Glutamatergic neuron (in vitro differentiated cells): Measurements from ENCODE around the gene MAP3K6. TPM values are rescaled to one million over a fixed set of nuclear protein-coding genes. Genes with fewer than 3 reads are reported as not detected.
A peak's percentile ranks its signal among the peaks of the same experiment; 100 is the strongest.

Experiments used
- DNase-seq: peaks from one replicate; pipeline ENCODE4 v3.0.0; 2022
- H3K27ac Mint-ChIP-seq: one replicate; pipeline ENCODE4 v1.8.0; 2020; ENCODE audit warnings: mild to moderate bottlenecking, mixed read lengths, inconsistent platforms; ENCODE audit not compliant: unreplicated experiment
- H3K27me3 Mint-ChIP-seq: one replicate; pipeline ENCODE4 v1.8.0; 2020; ENCODE audit warnings: mild to moderate bottlenecking, moderate library complexity, mixed read lengths, inconsistent platforms; ENCODE audit not compliant: unreplicated experiment
- H3K36me3 Mint-ChIP-seq: one replicate; pipeline ENCODE4 v1.8.0; 2020; ENCODE audit warnings: mild to moderate bottlenecking, mixed read lengths, inconsistent platforms; ENCODE audit not compliant: unreplicated experiment
- H3K4me1 Mint-ChIP-seq: one replicate; pipeline ENCODE4 v1.8.0; 2020; ENCODE audit warnings: mild to moderate bottlenecking, low read depth, mixed read lengths, inconsistent platforms; ENCODE audit not compliant: unreplicated experiment
- H3K4me3 Mint-ChIP-seq: one replicate; pipeline ENCODE4 v1.8.0; 2020; ENCODE audit warnings: mild to moderate bottlenecking, mixed read lengths, inconsistent platforms; ENCODE audit not compliant: unreplicated experiment
- H3K9me3 Mint-ChIP-seq: one replicate; pipeline ENCODE4 v1.8.0; 2020; ENCODE audit warnings: mild to moderate bottlenecking, moderate library complexity, mixed read lengths, inconsistent platforms; ENCODE audit not compliant: unreplicated experiment
- total RNA-seq: library from RNA; stranded (reverse); fragmentation: NEBNext Ultra II Directional; extraction: Animal tissue kit (Norgen Biotek cat#: 25700); gene quantifications from one replicate; pipeline ENCODE4 v1.2.1, GENCODE V29; 2021; ENCODE audit not compliant: unreplicated experiment
- TF ChIP-seq, protein P1 (sequence below): fragments of 200-600 bp; sonication (generic); IDR thresholded peaks from one replicate; pipeline ENCODE4 v1.5.0; 2021; ENCODE audit not compliant: partially characterized antibody, unreplicated experiment

MAP3K6 gene
- total RNA-seq, 1 donor from 2014 or later = 10.0 TPM

DNA sequence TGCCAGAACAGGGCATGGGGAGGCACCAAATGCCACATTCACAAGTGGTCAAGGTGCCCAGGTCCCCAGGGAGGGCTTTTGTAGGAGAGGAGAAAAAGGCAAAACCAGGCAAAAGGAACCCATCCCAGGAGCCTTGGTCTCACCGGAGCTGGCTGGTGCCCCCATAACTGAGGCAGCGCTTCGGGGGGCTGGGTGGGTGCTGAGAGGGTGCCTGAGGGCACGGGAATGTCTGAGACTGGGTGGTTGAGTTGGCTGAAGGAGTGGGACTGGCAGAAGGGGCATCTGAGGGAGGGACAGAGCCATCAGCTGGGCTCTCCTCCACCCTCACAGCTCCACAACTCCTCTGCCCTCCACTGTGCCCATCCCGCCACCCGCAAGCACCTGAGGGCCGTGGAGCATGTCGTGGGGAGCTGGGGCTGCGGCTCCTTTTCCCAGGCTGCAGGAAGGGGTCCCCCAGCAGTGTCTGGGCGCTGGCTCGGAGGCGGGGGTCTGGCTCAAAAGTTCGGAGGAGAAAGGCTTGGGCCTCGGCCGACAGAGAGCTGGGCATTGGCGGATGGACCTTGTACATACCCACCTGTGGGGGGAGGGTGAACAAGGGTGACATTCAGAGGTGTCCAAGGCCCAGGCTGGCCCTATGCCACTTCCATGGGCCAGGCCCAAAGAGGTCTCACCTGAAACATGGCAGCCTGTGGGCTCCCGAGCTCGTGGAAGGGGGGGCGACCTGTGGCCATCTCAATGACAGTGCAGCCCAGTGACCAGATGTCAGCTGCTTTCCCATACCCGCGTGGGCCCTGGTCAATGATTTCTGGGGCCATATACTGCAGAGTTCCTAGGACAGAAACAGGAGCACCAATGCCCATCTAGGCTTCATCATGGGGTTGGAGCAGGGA lies 8.5 kb downstream of the MAP3K6 start:
- Mint-ChIP-seq H3K9me3 (peaks cover 7% of the 10 kb centered on the region), H3K27me3 (peaks cover 9% of the 10 kb centered on the region), H3K4me1 (peaks cover 4% of the 10 kb centered on the region), H3K4me3 (no peak overlapping the region), H3K36me3 (no peaks in the 10 kb centered on the region), H3K27ac (no peak overlapping the region)
- TF ChIP-seq, protein P1, sequence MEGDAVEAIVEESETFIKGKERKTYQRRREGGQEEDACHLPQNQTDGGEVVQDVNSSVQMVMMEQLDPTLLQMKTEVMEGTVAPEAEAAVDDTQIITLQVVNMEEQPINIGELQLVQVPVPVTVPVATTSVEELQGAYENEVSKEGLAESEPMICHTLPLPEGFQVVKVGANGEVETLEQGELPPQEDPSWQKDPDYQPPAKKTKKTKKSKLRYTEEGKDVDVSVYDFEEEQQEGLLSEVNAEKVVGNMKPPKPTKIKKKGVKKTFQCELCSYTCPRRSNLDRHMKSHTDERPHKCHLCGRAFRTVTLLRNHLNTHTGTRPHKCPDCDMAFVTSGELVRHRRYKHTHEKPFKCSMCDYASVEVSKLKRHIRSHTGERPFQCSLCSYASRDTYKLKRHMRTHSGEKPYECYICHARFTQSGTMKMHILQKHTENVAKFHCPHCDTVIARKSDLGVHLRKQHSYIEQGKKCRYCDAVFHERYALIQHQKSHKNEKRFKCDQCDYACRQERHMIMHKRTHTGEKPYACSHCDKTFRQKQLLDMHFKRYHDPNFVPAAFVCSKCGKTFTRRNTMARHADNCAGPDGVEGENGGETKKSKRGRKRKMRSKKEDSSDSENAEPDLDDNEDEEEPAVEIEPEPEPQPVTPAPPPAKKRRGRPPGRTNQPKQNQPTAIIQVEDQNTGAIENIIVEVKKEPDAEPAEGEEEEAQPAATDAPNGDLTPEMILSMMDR = no peak
- no peak for DNase-seq

DNA sequence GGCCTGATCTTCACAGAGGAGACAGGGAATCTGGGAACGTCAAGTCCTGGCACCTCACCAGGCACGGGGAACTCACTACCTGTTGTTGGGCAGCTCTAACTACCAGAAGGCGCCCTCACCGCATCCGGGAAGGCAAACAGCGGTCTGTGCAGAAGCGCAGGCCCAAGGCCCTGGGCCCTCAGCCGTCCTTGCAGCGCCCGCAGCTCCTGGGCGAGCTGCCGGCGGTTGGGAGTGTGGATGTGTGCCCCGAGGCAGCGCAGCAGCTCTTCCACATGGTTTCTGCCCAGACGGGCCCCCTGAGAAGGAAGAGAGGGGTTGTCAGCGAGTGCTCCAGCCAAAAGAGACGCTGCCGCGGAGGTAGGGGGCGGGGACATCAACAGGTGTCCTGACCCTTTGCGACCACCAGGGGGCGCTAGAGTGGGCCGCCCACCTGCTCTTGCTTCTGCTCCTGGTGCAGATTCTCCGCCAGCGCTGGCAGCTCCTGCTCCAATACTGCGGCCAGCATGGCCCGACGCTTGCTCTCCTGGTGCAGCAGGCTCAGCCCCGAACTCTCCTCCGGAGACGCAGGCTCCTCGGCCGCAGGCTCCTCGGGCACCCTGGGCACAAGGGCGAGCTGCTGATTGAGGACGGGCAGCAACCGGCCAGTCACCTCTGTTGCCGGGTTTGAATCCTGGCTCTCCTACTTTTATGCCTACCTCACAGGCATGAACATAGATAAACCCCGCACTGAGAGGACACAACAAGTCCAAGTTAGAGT lies 9.3 kb downstream of the MAP3K6 start:
- Mint-ChIP-seq H3K36me3 (no peaks in the 10 kb centered on the region), H3K27me3 (peaks cover 9% of the 10 kb centered on the region), H3K4me1 (peaks cover 4% of the 10 kb centered on the region), H3K27ac (no peak overlapping the region), H3K4me3 (no peak overlapping the region), H3K9me3 (peaks cover 7% of the 10 kb centered on the region)
- TF ChIP-seq, protein P1 = peak; percentile 100
- peak; percentile 83 for DNase-seq

DNA sequence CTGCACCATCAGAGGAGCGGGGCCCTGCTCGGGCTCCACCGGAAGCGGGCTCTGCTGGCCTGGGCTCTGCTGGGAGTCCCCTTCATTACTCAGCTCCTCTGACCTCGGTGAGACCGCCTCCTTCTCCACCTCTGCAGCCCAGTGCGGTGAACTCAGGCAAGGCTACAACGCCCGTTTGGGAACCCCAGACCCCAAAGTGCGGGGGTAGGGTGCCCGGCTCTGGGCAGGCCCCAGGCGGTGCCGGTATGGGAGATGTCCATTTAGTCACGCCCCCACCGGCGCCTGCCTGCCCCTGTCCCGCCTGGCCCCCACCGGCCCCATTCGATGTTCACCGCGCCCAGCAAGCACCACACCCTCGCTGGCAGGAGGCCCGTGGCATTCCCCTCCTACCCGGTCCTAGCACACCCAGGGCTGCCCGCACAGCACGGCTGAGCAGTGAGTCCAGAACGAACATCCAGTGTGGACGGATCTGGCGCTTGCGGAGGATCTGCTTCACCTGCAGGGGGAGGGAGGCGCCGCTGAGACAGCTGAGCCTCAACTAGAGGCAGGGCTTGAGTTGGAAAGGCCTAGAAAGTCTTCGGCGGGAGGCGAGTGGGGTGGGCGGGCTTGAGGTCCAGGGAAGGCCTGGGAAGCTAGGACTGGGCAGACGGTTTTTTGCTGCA lies 10.0 kb downstream of the MAP3K6 start:
- TF ChIP-seq, protein P1 = no peak
- Mint-ChIP-seq H3K9me3 (peaks cover 5% of the 10 kb centered on the region), H3K27ac (no peak overlapping the region), H3K36me3 (no peaks in the 10 kb centered on the region), H3K4me1 (peaks cover 4% of the 10 kb centered on the region), H3K27me3 (peaks cover 9% of the 10 kb centered on the region), H3K4me3 (no peak overlapping the region)
- peak; percentile 33 for DNase-seq

DNA sequence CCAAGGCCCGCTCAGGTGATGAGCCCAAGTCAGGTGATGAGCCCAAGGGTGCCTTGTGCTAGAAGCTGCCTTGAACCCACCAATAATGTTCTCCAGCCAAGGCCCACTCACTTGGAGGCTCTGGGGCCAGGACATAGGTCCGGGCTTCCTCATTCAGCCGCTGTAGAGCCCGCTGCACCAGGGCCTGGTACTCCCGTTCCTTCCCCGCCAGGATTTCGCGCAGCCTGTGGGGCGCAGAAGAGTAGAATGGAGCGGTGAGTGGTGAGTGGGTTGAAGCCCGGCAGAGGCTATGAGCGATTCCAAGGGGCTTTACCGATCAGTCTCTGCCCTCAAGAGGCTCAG lies 10.5 kb downstream of the MAP3K6 start:
- TF ChIP-seq, protein P1 = no peak
- H3K4me1 Mint-ChIP-seq = peaks cover 4% of the 10 kb centered on the region
- peaks cover 9% of the 10 kb centered on the region for H3K27me3 Mint-ChIP-seq
- H3K9me3 Mint-ChIP-seq = peaks cover 5% of the 10 kb centered on the region
- H3K27ac Mint-ChIP-seq = no peak overlapping the region
- DNase-seq = no peak
- no peak overlapping the region for H3K4me3 Mint-ChIP-seq
- no peaks in the 10 kb centered on the region for H3K36me3 Mint-ChIP-seq
